Panc1 (cell line): ENCODE measurements around the gene KCNN3. TPM values are rescaled to one million over a fixed set of nuclear protein-coding genes. Genes with fewer than 3 reads are reported as not detected.

ENCODE experiments used
- ATAC-seq: fragments of 200-7000 bp; cut with Tn5 transposase; 2 replicates; pipeline ENCODE4 v1.9.1; 2020; ENCODE audit warnings: mild to moderate bottlenecking, moderate library complexity
- BruUV-seq: library from RNA; stranded (reverse); fragments of 400-500 nt; replicated peaks from 2 replicates; lab custom pipeline; 2021; lab: Mats Ljungman, UMichigan
- CTCF ChIA-PET: fragments of 300-600 bp; sonication (Branson Sonifier 250); formaldehyde crosslinking; loops from one replicate; lab custom pipeline; 2022; ENCODE audit warnings: antibody characterized with exemption; lab: Charles Lee
- POLR2A ChIA-PET: fragments of 300-600 bp; sonication (Branson Sonifier 250); formaldehyde crosslinking; loops from one replicate; lab custom pipeline; 2022; ENCODE audit warnings: antibody characterized with exemption; lab: Charles Lee
- DNase-seq: peaks from one replicate; pipeline ENCODE4 v3.0.0-alpha.2; 2010; ENCODE audit warnings: low read depth, low spot score
- H3K27ac ChIP-seq: 2 replicates; pipeline ENCODE4 v1.5.1; 2011; ENCODE audit warnings: mild to moderate bottlenecking, low read length, inconsistent platforms
- H3K27me3 ChIP-seq: fragments of 200-500 bp; sonication (Bioruptor generic); 2 replicates; pipeline ENCODE4 v1.6.0; 2014; ENCODE audit warnings: low read length, inconsistent platforms; ENCODE audit not compliant: control insufficient read depth, insufficient read depth
- H3K36me3 ChIP-seq: fragments of 200-500 bp; sonication (Bioruptor generic); 2 replicates; pipeline ENCODE4 v1.5.1; 2014; ENCODE audit warnings: inconsistent platforms, mild to moderate bottlenecking, low read length, moderate library complexity; ENCODE audit not compliant: control insufficient read depth, insufficient read depth
- H3K4me1 ChIP-seq: 2 replicates; pipeline ENCODE4 v1.5.1; 2011; ENCODE audit warnings: inconsistent platforms, mild to moderate bottlenecking, low read length, moderate library complexity; ENCODE audit not compliant: control insufficient read depth, insufficient read depth
- H3K4me3 ChIP-seq, 2 experiments: 2 replicates each; pipeline ENCODE4 v1.5.1; 2011 to 2012; ENCODE audit warnings: low read depth in 2 of 2, low read length in 2 of 2, mild to moderate bottlenecking in 2 of 2, inconsistent platforms in 1 of 2, moderate library complexity in 1 of 2
- H3K9me3 ChIP-seq: fragments of 200-500 bp; sonication (Bioruptor generic); 2 replicates; pipeline ENCODE4 v1.5.1; 2014; ENCODE audit warnings: low read depth, mild to moderate bottlenecking, inconsistent platforms, low read length, moderate library complexity; ENCODE audit not compliant: control insufficient read depth, insufficient read depth
- CTCF ChIP-seq: fragments of 450-650 bp; IDR thresholded peaks from 2 replicates; pipeline ENCODE4 v1.5.1; 2017; ENCODE audit warnings: mild to moderate bottlenecking
- POLR2AphosphoS5 ChIP-seq: IDR thresholded peaks from 2 replicates; pipeline ENCODE4 v1.6.1; 2012; ENCODE audit warnings: mild to moderate bottlenecking, low read depth, low read length, moderate library complexity
- REST ChIP-seq, 2 experiments: IDR thresholded peaks; 2 replicates each; pipeline ENCODE4 v1.6.1; 2011 to 2012; ENCODE audit warnings: low read depth in 2 of 2, control low read depth in 1 of 2, low read length in 1 of 2, mild to moderate bottlenecking in 1 of 2, moderate library complexity in 1 of 2; ENCODE audit not compliant: insufficient read depth in 1 of 2
- SIN3A ChIP-seq: IDR thresholded peaks from 2 replicates; pipeline ENCODE4 v1.6.1; 2012; ENCODE audit warnings: low read depth, mild to moderate bottlenecking, low read length, moderate library complexity, borderline replicate concordance; ENCODE audit not compliant: insufficient read depth
- TCF7L2 ChIP-seq: IDR thresholded peaks from 2 replicates; pipeline ENCODE4 v1.6.1; 2011; ENCODE audit warnings: mild to moderate bottlenecking, low read depth, low read length, inconsistent platforms
- in situ Hi-C: cut with HindIII; loops from 2 replicates; pipeline ENCODE4 v1.10.0; 2016; ENCODE audit warnings: low sequenced_read_pairs, low pct_unique_long_range_greater_than_20kb
- intact Hi-C: fragments of 100-400 bp; cut with micrococcal nuclease; formaldehyde crosslinking; loops from one replicate; pipeline ENCODE4 v1.10.0; 2022; ENCODE audit not compliant: unreplicated experiment
- total RNA-seq: library from RNA; stranded (reverse); gene quantifications from one replicate; pipeline ENCODE4 v1.2.1, GENCODE V29; 2021; ENCODE audit not compliant: unreplicated experiment

KCNN3 gene
- total RNA-seq, 1 experiment from 2014 or later: 0.05 TPM

GRCh38 chr1:154753426-154753825 is 116.7 kb downstream of the KCNN3 start:
- no peaks in the 10 kb centered on the region for H3K9me3 ChIP-seq
- ChIA-PET POLR2A (no interaction called here), CTCF (no interaction called here)
- no TSS peak for BruUV-seq
- in situ Hi-C loops (no loop called here), intact Hi-C loops (loop anchor here (10.0 kb wide), 1 partner anchor 189 kb away; the partner anchor contains the start of gene CHRNB2)
- H3K36me3 ChIP-seq: no peaks in the 10 kb centered on the region
- ATAC-seq (no peak), DNase-seq (no peak)
- peaks cover 6% of the 10 kb centered on the region for H3K27me3 ChIP-seq
- H3K4me3 ChIP-seq: no peak overlapping the region
- TF ChIP-seq REST (IDR thresholded peaks at IDR 0.05; ENCODE audit: insufficient read depth in 1 of 2, low read depth in 2 of 2, low read length in 1 of 2) (no peak), SIN3A (no peak), POLR2AphosphoS5 (no peak), TCF7L2 (no peak), CTCF (no peak)
- no peaks in the 10 kb centered on the region for H3K4me1 ChIP-seq
- no peak overlapping the region for H3K27ac ChIP-seq

GRCh38 chr1:154752273-154753030 is 117.6 kb downstream of the KCNN3 start:
- TF ChIP-seq TCF7L2: no peak
- no peak for TF ChIP-seq CTCF
- no peak for TF ChIP-seq POLR2AphosphoS5
- TF ChIP-seq REST (IDR thresholded peaks at IDR 0.05; ENCODE audit: insufficient read depth in 1 of 2, low read depth in 2 of 2, low read length in 1 of 2): no peak
- no peak for TF ChIP-seq SIN3A
- BruUV-seq: no TSS peak
- ChIA-PET CTCF (no interaction called here), POLR2A (no interaction called here)
- H3K27me3 ChIP-seq: peaks cover 6% of the 10 kb centered on the region
- no peak for DNase-seq
- no peaks in the 10 kb centered on the region for H3K36me3 ChIP-seq
- ATAC-seq: no peak; the same call in 1 of the 2 replicates
- H3K27ac ChIP-seq: no peak overlapping the region
- no peak overlapping the region for H3K4me3 ChIP-seq
- no peaks in the 10 kb centered on the region for H3K4me1 ChIP-seq
- H3K9me3 ChIP-seq: no peaks in the 10 kb centered on the region
- in situ Hi-C loops: no loop called here
- intact Hi-C loops: loop anchor here (10.0 kb wide), 1 partner anchor 188 kb away; the partner anchor contains the start of gene CHRNB2
